ENCODE data around the gene TROAP.

GRCh38 chr12:49344486-49345050, 21.5 kb downstream of the TROAP start:
- TF ChIP-seq CTCF (IDR thresholded peaks at IDR 0.05; ENCODE audit: low read depth, low read length, missing input control) (no peak), REST (IDR thresholded peaks at IDR 0.05) (no peak), MAX (IDR thresholded peaks at IDR 0.05) (no peak), ZBTB33 (IDR thresholded peaks at IDR 0.05) (no peak), TAF1 (conservative IDR thresholded peaks at IDR 0.05) (no peak), FOXA1 (IDR thresholded peaks at IDR 0.05) (no peak), JUND (IDR thresholded peaks at IDR 0.05) (no peak), NR2F2 (IDR thresholded peaks at IDR 0.05) (no peak), HNF4A (conservative IDR thresholded peaks at IDR 0.05) (no peak), FOXA2 (IDR thresholded peaks at IDR 0.05) (no peak), EGR1 (IDR thresholded peaks at IDR 0.05; ENCODE audit: low read depth in 2 of 2) (no peak), RAD21 (IDR thresholded peaks at IDR 0.05) (no peak), RXRA (IDR thresholded peaks at IDR 0.05) (peak in 1 of 2 donors; percentile 20), SP1 (IDR thresholded peaks at IDR 0.05) (no peak)

Measured in liver (tissue), 3 donors.